Suppressor macrophage treated with lipopolysaccharide for 4 hours (primary cell): ENCODE results near the gene CDK8.

Experiments
- DNase-seq: peaks from one replicate; pipeline ENCODE4 v3.0.0-alpha.2; 2020

Gene CDK8

DNA sequence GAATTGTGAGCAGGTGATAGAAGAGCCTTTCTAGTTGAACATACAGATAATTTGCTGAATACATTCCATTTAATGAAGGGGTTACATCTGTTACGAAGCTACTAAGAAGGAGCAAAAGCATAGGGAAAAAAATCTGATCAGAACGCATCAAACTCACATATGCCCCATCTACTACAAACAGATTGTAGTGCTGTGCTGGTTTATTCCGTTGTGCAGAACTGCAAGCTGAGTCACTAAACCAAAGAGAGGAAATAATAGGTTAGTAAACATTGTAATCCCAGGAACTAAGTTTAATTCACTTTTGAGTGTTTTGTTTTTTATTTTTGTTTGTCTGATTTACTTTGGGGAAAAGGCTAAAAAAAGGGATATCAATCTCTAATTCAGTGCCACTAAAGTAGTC, 136.3 kb downstream of the CDK8 start:
- no peak for DNase-seq

DNA sequence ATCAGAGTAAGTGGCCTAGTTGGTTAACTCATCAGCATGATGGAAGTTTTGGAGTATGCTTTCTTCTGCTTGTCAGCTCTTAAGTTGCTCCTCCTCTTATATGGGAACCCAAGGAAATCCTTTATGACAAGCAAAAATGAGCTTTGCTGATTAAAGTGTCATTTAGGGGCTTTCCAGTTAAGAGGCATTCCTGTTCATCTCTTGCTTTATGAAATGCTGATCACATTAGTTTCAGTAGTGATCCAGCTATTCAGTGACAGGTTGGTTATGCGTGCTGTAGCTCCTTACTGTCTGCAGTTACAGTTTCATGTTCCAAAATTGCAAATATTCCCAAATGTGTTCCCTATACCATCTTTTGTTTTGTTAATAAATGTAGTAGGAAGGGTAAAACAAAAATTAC, 146.6 kb downstream of the CDK8 start:
- DNase-seq, result no peak

DNA sequence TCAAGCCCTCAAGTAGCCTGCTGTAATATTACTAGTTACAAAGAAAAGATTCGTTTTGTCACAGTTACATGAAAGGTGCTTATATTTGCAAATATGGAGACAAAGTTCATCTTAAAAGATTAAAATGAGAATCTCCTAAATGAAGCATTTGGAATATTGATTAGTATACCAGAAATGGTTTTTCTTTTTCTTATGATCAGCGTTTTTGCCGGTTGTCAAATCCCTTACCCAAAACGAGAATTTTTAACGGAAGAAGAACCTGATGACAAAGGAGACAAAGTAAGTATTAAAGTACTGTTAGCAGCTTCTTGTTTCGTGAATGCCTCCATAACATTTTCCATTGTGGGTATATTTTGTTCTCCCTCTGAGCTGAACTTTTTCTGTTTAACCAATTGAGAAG, 147.1 kb downstream of the CDK8 start:
- no peak for DNase-seq

DNA sequence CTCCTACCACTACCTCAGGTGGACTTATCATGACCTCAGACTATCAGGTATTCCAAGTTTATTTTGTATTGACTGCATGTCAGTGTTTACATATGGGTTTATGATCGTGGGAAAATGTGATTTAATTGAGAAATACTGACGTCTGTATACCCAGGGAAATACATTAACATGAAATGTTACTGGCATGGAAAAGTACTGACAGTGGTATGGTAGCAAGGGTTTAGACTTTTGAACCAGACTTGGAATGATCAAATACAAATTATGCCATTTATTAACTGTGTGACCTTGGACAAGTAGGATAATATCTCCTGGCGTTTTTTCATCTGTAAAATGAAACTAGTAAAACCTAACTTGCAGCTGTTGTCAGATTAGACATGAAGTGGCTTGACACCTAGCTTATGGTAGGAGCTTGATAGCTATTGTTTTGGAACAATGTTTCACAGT, 147.7 kb downstream of the CDK8 start:
- no peak for DNase-seq

DNA sequence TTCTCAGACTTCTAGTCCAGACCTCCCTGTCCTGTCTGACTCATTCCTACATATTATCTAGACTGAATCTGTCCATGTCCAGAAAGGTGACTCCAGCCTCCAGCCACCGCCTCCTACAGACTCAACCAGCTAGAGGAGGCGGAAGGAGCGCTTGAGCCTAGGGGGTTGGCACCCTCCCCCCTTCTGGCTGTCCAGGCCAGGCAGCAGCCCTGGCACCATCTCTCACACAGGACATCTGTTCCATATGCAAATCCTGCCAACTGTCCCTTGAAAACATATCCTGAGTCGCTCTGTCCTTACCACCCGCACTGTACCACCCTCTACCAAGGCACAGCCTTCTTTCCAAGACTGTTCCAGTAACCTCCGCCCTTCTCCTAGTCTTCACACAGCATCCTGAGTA, 152.9 kb downstream of the CDK8 start:
- no peak for DNase-seq

DNA sequence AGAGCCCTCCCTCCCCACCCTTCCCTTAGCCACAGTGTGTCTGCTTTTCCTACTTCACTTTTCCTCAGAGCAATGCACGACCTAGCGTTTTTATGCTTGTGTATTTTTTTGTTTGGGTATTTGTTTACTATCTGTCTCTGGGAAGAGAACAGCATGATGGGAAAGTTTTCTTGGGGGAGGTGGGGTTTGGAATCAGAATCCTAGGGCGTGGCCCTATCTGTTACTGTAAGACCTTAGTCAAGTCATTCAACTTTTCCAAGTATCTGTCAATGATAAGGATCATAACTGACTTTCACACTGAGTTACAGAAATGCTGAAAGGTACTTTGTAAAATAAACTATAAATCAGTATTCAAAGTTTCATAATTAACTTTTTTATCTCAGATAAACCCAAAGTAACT, 157.3 kb downstream of the CDK8 start:
- DNase-seq, result no peak

DNA sequence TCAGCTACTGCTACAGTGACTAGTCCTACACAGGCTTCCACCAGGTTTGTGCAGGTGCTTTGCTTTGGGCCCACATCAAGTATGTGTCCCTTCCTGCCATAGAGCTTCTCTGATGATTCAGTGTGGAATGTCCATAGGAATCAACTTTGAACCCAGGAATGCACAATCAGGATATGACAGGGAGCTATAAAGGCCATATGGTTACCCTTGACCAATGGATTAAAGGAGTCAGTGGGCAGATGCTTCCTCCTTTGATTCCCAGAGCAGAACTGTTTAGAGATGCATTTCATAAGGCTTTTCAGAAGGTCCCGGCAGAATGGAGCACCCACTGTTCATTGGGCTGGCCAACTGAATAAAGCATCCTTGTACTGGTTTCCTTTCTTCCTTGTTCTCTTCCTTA, 158.3 kb downstream of the CDK8 start:
- no peak for DNase-seq

DNA sequence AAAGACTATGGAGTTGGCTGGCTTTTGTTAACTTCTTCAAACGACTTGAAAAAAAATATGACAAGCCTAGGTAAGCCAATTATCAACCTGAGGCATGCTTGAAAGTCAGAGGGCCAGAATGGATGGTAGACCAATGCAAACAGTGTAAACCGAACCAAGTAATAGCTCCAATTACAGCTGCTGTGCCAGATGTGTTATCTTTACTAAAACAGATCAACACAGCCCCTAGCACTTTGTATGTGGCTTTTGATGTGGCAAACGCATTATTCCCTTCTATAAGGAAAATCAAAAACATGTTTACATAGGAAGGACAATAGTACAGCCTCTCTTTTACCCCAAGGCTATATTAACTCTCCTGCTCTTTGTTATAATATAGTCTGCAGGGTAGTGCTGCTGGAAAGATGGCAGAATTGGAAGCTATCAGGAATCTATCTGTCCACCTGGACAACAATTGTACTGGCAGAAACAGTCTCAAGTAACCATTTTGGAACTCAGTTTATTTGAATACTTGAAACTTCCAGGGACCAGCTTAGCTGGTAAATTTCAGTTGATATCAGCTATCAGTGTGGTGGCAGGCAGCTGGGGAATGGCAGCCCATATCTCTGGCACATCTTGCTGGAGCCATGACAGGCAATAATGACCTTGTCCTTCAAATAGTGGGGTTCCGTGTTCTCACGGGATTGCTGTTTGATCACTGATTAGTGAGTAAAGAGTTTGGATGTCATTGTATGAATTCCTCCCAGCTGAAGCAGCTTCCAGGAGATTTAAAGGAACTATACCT, 159.2 kb downstream of the CDK8 start:
- no peak for DNase-seq

DNA sequence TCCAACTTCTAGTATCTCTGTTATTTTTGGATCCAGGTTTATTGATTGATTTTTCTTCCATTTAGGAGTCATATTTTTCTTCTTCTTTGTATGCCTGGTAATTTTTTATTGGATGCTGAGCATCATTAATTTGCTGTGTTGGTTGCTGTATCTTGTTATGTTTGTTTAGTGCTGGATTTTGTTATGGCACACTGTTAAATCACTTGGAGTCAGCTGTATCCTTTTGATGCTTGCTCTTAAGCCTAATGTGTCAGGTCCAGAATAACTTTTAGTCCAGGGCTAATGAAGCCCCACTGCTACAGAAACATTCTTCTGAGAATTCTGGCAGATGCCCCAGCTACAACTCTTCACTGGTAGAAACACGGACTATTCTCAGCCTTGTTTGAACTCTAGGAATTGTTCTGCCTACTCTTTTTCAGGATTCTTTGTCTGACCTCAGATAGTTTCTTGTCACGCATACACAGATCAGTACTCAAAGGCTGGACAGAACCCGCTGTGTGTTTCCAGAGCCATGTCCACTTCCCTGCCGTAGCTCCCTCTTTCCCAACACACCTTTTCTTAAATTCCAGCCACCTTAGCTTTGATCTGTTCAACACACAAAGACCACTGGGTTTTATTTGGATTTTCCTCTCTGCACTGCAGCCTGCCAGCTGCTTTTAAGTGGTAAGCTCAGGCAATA, 166.5 kb downstream of the CDK8 start:
- DNase-seq, result no peak

DNA sequence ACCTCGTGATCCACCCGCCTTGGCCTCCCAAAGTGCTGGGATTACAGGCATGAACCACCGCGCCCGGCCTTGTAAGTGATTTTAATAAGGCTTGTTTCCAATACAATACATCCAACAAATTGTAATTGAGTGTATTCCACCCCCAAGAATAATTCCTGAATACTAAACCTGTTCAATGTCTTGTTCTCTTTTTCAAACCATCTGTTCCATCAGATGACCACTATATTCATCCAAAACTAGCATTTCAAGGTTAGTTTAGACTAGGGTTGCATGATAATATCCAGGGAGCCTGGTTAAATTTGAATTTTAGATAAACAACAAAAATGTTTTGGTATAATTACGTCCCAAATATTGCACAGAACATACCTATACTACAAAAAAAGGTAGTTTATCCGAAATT, 168.1 kb downstream of the CDK8 start:
- DNase-seq, result no peak

DNA sequence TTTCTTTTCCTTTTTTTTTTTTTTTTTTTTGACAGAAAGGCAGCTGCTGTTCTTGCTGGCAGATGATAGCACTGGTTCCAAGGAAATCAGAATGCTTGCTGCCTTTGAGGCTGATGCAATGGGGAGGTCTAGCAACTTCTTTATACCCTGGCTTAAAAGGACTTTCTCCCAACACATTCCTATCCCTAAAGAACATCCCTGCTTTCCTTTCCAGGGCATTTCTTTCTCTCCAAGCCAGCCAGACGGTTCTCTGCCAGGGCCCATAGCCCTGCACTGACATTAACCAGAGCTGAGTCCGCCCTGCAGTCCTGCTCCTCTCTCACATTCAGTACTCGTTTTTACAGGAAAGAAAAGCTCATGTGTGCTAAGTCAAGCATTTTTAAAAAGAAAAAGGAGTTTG, 169.7 kb downstream of the CDK8 start:
- no peak for DNase-seq

DNA sequence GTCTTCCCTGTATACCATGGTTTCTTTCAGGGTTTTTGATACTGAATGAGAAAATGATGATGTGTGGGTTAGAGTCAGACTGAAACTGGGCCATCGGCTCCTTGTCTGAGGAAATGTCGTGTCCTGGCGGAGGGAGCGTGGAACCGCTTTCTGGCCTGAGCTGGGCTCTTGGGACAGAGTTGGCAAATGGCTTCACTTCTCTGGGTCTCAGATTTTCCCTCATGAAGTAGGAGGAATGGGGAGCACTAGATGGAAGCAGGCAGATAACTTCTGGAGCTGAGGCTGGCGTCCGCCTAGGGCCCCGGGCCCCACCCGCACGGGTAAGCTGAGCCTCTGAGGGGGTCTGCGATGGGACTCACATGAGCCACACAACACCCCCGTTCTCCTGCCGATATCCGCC, 170.3 kb downstream of the CDK8 start:
- no peak for DNase-seq

DNA sequence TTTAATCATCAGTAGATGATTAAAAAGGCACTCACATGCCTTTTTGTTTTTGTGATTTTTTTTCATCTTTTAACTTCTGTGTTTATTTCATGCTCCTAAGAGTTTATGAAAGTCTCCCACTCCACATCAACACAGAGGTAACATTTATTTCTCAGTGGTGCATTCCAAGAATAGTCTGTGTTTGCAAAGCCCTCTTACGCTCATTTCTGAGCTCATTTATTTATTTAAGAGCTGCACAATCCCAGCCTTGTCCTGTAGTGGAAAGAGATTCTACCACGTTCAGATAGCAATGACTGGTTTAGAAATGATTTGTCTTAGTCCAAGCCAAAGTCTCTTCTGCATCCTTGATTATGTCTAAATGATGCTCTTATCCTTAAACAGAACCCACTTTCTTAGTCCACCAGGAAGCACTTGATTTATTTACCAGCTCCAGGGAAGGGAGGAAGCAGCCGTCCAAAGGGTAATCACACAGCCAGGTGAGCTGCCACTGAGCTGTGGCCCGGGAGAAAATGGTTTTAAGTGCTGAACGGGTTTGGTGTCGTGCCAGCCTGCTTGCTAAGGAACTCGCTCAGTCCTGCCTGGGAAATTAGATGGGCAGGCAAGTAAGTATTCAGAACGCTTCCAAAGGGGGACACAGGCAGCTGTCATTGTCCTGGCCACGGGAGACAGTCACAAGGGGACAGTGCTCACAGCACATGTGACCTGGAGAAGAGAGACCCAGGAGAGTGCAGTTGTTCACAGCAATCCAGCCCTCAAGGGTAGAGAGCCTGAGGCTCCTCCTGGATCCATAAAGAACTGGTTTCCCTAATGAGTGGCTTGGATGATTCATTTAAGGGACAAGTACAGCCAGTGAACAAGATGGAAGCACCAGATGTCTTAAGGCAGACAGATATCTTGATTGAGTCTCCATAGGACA, 171.8 kb downstream of the CDK8 start:
- DNase-seq, result no peak

DNA sequence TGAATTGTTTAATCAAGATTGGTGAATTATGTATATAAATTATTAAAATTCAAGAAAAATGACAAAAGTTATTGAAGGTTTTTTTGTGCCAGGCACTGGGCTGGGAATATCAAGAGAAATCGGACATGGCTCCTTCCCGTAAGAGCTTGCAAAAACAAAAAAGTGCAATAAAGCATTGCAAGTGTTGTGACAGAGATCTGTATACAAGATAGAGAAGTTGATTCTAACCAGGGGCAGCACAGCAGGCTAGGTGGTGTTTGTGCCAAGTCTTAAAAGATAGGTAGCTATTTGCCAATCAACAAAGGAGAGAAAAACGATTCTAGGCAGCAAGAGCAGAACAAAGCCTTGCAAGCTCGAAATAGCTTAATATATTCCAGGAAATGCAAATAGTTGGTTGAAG, 179.8 kb downstream of the CDK8 start:
- no peak for DNase-seq

DNA sequence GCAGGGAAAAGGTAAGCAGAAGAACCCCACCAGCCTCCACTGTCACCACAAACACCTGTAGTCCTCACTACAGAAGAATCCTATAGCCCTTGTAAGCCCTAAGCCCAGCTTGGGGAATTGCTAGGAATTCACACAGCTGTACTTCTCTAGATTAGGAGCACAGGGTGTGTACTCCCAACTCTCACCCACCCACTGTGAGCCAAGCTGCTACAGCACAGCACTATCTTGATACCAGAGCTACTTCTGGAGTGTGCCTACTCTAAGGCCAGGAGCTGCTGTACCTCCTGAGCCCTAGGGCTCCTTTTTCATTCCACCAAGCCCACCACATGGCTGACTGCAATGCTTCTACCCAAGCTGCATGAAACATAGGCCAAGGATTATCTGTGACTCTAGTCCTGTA, 181.2 kb downstream of the CDK8 start:
- no peak for DNase-seq

DNA sequence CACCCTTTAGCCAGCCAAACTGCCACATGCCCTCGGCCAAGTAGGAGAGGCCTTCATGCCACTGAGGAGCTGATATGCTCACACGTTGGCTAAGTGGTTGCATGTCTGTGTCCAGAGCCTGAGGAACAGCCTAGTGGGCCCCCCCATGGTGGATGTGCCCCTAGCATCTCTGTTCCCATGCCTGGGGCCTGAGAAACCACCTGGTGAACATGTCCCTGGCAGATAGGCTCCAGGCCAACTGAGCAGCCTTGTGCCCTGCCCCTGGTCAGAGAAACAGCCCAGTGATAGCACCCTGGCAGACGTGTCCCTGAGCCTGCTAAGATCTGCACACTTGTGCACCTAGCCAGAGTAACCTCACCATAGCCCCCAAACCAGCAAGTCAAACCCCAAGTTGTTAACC, 181.7 kb downstream of the CDK8 start:
- DNase-seq, result no peak

DNA sequence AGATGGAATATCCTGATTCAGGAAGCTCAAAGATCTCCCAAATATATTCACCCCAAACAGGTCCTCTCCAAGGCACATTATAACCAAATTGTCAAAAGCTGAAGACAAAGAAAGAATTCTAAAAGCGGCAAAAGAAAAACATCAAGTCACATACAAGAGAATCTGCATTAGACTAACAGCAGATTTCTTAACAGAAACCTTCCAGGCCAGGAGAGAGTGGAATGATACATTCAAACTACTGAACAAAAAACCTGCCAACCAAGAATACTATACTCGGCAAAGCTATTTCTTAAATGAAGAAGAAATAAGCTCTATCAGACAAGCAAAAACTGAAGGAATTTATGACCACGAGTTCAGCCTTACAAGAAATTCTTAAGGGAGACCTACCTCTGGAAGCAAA, 183.0 kb downstream of the CDK8 start:
- no peak for DNase-seq

DNA sequence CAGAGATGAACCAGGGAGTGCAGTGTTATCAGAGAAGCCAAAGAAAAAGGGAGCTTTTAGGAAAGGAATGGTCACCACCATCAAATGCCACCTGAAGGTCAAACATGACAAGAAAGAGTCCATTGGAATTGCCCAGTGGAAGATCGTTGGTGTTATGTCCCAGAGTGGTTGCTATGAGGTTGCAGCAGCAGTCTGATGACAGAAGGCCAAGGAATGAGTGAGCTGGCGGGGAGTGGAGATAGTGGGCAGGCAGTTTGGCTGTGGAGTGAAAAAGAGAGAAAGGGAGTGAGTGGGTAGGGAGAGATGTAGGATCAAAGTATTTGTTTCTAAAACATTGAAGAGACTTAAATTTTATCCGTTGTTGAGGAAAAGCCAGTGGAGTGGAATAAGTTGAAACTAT, 186.2 kb downstream of the CDK8 start:
- no peak for DNase-seq

DNA sequence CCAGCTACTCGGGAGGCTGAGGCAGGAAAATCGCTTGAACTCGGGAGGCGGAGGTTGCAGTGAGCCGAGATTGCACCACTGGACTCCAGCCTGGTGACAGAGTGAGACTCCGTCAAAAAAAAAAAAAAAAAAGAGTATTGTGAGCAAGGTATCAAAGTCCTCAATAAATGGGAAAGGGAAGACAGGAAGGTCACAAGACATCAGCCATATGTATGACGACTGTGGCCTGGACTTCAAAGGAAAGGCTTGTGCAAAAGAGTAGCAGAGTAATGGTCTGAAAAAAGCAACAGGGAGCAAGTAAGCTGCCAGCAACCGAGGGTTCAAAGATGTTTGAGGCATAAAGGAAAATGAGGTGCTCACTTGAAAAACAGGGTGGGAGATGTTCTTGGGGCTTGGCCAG, 187.5 kb downstream of the CDK8 start:
- no peak for DNase-seq

DNA sequence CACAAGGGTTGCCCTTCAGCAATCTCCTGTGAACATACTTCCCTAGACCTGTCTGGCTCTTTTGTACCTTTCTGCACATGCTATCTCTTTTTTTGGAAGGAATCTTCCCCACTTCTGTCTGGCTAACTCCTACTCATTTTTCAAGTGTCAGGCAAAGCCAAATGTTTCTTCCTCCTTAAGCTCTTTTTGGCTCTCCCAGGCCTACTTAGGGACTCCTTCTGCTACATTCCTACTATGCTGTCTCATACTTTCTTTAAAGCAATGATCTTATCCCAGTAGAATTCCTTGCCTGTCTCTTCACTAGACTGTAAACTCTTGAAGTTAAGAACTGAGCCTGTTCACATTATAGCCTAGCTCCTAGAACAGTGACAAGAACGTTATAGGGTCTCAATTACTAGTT, 188.6 kb downstream of the CDK8 start:
- no peak for DNase-seq

DNA sequence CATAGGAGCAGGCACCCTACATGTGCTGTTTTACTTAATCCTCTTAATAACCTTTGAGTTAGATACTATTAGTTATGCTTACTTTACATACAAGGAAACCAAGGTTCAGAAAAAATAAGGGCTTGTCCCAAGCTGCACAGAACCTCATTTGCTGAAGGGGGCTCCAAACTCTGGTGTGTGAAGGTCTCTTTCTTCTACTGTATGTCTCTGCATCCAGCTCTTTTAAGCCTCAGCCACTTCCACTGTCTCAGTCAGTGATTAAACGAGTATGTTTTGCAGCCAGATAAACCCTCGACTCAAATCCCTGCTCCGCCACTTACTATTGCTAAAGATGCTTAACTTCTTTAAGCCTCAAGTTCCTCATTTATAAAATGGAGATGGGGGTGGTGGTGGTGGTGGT, 191.2 kb downstream of the CDK8 start:
- DNase-seq, result no peak

DNA sequence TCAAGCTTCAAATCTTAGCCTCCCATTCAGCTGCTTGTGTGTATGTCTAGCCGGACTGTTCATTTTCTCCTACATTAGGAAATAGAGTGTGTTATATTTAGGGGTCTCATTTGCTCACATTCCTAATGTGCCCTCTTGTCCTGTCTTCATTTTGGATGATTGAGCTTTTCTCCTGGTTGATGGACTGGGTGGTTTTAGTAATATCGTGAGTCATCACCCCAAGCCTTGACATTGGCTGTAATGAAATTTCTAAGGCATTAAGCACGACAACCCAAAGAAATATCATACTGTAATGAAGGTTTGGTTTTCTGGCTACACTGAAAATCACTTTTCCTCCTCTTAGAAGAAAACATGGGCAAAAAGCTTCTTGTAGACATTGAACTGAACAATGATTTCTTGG, 192.8 kb downstream of the CDK8 start:
- DNase-seq, result no peak

DNA sequence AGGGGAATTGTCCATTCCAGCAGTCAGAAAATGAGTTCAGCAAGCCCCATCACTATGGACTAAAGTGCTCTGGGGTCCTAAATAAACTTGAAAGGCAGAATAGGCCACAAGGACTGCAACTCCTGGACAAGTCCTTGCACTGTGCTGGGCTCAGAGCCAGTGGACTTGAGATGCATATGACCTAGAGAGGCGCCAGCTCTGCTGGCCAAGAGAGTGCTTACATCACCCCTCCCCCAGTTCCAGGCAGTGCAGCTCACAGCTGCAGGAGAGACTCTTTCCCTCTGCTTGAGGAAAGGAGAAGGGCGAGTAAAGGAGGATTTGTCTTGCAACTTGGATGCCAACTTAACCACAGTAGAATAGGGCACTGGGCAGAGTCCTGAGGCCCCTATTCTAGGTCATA, 194.1 kb downstream of the CDK8 start:
- no peak for DNase-seq
